Motor neuron (in vitro differentiated cells): ENCODE data around the gene CD38. TPM values are rescaled to one million over a fixed set of nuclear protein-coding genes. Genes with fewer than 3 reads are reported as not detected.
A peak's percentile ranks its signal among the peaks of the same experiment; 100 is the strongest.
"Not testable (repeated sequence)": the region's sequence is repeated elsewhere in the genome, so short reads cannot be mapped to it uniquely, and the experiment has no call there.

Experiments
- ATAC-seq, 8 experiments: fragments of 200-7000 bp; cut with Tn5 transposase; replicated peaks in 6 of 8; 2 replicates each; pipeline ENCODE4 v1.8.0; 2021; ENCODE audit warnings: mild to moderate bottlenecking in 8 of 8, moderate library complexity in 8 of 8
- H3K27ac ChIP-seq, 2 donors: fragments of 250-450 bp; sonication (Bioruptor Pico); 2 replicates each; pipeline ENCODE4 v1.9.0; 2021; ENCODE audit warnings: antibody characterized with exemption in 2 of 2, mild to moderate bottlenecking in 2 of 2, moderate library complexity in 1 of 2
- H3K4me1 ChIP-seq, 2 donors: fragments of 250-450 bp; sonication (Bioruptor Pico); replicated peaks in 1 of 2; 2 replicates each; pipeline ENCODE4 v1.6.1; 2021; ENCODE audit warnings: antibody characterized with exemption in 2 of 2, mild to moderate bottlenecking in 2 of 2, moderate library complexity in 1 of 2
- H3K4me3 ChIP-seq, 5 donors: fragments of 250-450 bp; sonication (Bioruptor Pico); 2 replicates each; pipeline ENCODE4 v1.9.0; 2021; ENCODE audit warnings: antibody characterized with exemption in 5 of 5, mild to moderate bottlenecking in 5 of 5, moderate library complexity in 4 of 5
- WGBS, 10 experiments: fragments of 450-650 bp; shearing (Covaris generic); methylation state at CpG; one replicate each; pipeline ENCODE4 v1.0.0; 2022; 5-methylcytosine and 5-hydroxymethylcytosine counted together
- in situ Hi-C, 9 experiments: fragments of 400-800 bp; cut with MboI; loops; one replicate each; pipeline ENCODE4 v1.15.0; 2021; ENCODE audit warnings: low sequenced_read_pairs in 9 of 9, low pct_unique_long_range_greater_than_20kb in 2 of 9; ENCODE audit not compliant: unreplicated experiment in 9 of 9
- total RNA-seq, 8 experiments: library from RNA; unstranded; fragments of 300-600 nt; gene quantifications; 2 replicates each; pipeline versions ENCODE4 v1.2.3 to v1.2.4, GENCODE V29; 2022

CD38 gene
- total RNA-seq, 8 experiments from 2014 or later = 0.14 to 2.6 (median 0.71) TPM

GRCh38 chr4:15832523-15833451 is 54.7 kb downstream of the CD38 start:
- H3K4me1 ChIP-seq = no peaks in the 10 kb centered on the region
- ATAC-seq = no peak
- WGBS, 10 experiments = 0 to 100% (median 88%) methylated on average over 1 to 3 of the region's 3 CpGs; no CpG with 5 or more reads in 2 of the 10 experiments
- H3K4me3 ChIP-seq = no peak overlapping the region
- in situ Hi-C loops = no loop called here
- no peak overlapping the region for H3K27ac ChIP-seq

DNA sequence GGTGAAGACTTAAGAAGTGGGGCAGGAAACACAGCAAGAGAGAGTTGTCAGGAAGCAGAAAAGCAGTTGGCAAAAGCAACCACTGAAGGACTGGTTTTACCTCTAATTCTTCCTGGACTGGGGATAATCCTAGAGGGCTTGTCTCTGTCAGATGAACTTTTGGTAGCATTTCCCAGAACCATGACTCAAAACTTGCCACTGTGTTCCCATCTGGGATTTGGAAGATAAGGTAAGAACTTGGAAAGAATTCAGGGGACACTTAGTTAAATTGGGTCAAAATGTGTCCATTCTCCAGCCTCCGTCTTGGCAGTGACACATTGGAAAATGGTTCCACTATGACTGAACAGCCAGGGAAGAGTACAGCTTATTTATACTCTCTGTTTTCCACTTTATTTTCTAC is 55.7 kb downstream of the CD38 start:
- Histone ChIP-seq H3K4me3 (no peak overlapping the region), H3K27ac (no peak overlapping the region), H3K4me1 (no peaks in the 10 kb centered on the region)
- in situ Hi-C loops = no loop called here
- ATAC-seq = no peak
- 30 to 100% (median 83%) methylated on average over 1 of the region's 1 CpG; no CpG with 5 or more reads in 3 of the 10 experiments for WGBS, 10 experiments

DNA sequence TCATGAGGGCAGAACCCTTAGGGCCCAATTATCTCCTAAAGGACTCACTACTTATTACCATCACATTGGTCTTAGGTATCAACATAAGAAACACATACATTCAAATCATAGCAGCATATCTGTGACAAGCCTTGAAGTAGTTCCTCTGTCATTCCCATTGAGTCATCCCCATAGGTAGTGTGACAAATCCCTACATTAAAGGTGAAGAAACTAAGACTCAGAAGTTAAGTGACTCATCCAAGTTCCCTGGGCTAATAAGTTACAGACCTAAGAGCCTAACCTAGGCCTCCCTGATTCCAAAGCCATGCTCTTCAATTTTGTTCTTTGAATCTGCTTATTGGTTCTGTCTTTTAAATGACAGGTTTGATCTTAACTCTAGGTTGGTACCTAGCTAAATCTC is 58.2 kb downstream of the CD38 start:
- Histone ChIP-seq H3K4me3 (no peak overlapping the region), H3K27ac (no peak overlapping the region), H3K4me1 (no peaks in the 10 kb centered on the region)
- in situ Hi-C loops = no loop called here
- no peak for ATAC-seq

- 0 to 80% (median 17%) methylated on average over 1 of the region's 1 CpG; no CpG with 5 or more reads in 4 of the 10 experiments for WGBS, 10 experiments
- Histone ChIP-seq H3K4me1 (no peaks in the 10 kb centered on the region), H3K4me3 (no peak overlapping the region), H3K27ac (no peak overlapping the region)
- in situ Hi-C loops = no loop called here
- no peak for ATAC-seq
These were observed 59.5 kb downstream of the CD38 start for GRCh38 chr4:15837591-15837990.

GRCh38 chr4:15841194-15841730 is 63.1 kb downstream of the CD38 start:
- in situ Hi-C loops = not testable (repeated sequence)

GRCh38 chr4:15847746-15848145 is 69.6 kb downstream of the CD38 start:
- 9 to 100% (median 80%) methylated on average over 1 to 2 of the region's 2 CpGs for WGBS, 10 experiments
- in situ Hi-C loops = no loop called here
- ATAC-seq = no peak
- Histone ChIP-seq H3K27ac (no peak overlapping the region), H3K4me1 (no peaks in the 10 kb centered on the region), H3K4me3 (no peak overlapping the region)

More at GRCh38 chr4:15841194-15841730, 63.1 kb downstream of the CD38 start:
- ATAC-seq, H3K4me1 ChIP-seq, H3K27ac ChIP-seq, H3K4me3 ChIP-seq: not testable (repeated sequence)
- 0 to 100% (median 71%) methylated on average over 1 of the region's 16 CpGs for WGBS, 10 experiments

- in situ Hi-C loops = no loop called here
These were observed 70.2 kb downstream of the CD38 start for GRCh38 chr4:15848191-15848842.

GRCh38 chr4:15851969-15852368 is 73.8 kb downstream of the CD38 start:
- no peak for ATAC-seq
- WGBS, 10 experiments = 26 to 88% (median 64%) methylated on average over 1 to 6 of the region's 6 CpGs; no CpG with 5 or more reads in 2 of the 10 experiments
- H3K27ac ChIP-seq = no peak overlapping the region
- H3K4me3 ChIP-seq = no peak overlapping the region
- in situ Hi-C loops = no loop called here
- H3K4me1 ChIP-seq = no peaks in the 10 kb centered on the region

More at GRCh38 chr4:15848191-15848842, 70.2 kb downstream of the CD38 start:
- H3K4me1 ChIP-seq = no peaks in the 10 kb centered on the region
- no peak for ATAC-seq
- 7 to 92% (median 68%) methylated on average over 1 to 7 of the region's 10 CpGs; no CpG with 5 or more reads in 1 of the 10 experiments for WGBS, 10 experiments
- H3K4me3 ChIP-seq = no peak overlapping the region
- H3K27ac ChIP-seq = no peak overlapping the region

GRCh38 chr4:15852524-15852923 is 74.4 kb downstream of the CD38 start:
- in situ Hi-C loops = no loop called here
- WGBS, 10 experiments = 0 to 100% (median 65%) methylated on average over 1 to 8 of the region's 9 CpGs; no CpG with 5 or more reads in 2 of the 10 experiments
- Histone ChIP-seq H3K27ac (no peak overlapping the region), H3K4me1 (no peaks in the 10 kb centered on the region), H3K4me3 (no peak overlapping the region)
- ATAC-seq = no peak

DNA sequence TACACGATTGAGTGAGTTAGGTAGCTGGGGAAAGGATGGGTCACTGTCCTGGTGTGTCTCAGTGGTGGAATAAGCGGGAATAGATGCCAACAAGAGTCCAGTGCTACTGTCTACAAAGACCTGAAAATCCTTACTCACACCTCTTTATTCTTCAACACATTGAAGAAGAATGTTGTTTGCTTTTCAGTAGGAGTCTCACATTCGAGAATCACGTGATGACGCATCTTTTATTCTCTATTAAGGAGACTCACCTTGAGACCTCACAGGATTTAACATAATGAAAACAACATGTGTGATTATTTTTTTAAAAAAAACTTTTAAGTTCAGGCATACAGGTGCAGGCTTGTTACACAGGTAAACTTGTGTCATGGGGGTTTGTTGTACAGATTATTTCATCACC is 75.2 kb downstream of the CD38 start:
- in situ Hi-C loops = no loop called here
- 31 to 100% (median 56%) methylated on average over 1 to 5 of the region's 5 CpGs; no CpG with 5 or more reads in 1 of the 10 experiments for WGBS, 10 experiments
- Histone ChIP-seq H3K4me3 (no peak overlapping the region), H3K4me1 (no peaks in the 10 kb centered on the region), H3K27ac (no peak overlapping the region)
- no peak for ATAC-seq

DNA sequence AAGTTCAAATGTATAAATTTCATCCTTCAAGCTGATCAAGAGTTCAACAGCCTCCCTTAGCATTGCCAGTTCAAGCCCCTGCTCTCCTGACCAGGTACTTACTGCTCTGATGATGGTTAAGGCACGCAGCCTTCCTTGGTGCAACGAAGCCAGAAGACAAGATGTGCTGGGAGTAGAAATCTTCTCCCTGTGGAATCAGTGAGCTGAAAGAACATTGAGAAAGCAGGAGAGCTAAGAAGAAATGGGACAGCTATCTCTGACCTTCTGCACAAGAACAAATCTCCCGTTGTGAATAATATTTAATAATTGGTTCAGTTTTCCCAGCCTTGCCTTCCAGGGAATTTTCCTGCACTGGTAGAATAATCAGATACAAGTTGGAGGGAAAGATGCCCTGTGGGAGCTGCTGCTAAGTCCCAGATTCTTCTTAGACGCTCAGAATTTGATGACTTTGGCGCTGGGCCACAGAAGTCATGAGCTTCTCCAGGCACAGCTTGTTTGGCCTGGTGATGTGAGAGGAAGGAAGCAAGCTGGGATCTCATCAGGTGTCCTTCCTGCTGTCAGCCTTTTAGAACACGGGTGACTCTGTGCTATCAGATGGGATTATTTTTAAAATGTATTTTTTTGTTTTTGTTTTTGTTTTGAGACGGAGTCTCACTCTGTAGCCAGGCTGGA is 77.8 kb downstream of the CD38 start:
- ATAC-seq = peak in 1 of 8 experiments; percentile 37
- Histone ChIP-seq H3K4me1 (no peaks in the 10 kb centered on the region), H3K4me3 (no peak overlapping the region), H3K27ac (no peak overlapping the region)
- WGBS, 10 experiments = 0 to 88% (median 40%) methylated on average over 3 to 7 of the region's 7 CpGs; no CpG with 5 or more reads in 2 of the 10 experiments
- in situ Hi-C loops = no loop called here

GRCh38 chr4:15861198-15861597 is 83.1 kb downstream of the CD38 start:
- in situ Hi-C loops, H3K4me1 ChIP-seq, H3K4me3 ChIP-seq, H3K27ac ChIP-seq: not testable (repeated sequence)
- peak in 1 of 8 experiments; percentile 66 for ATAC-seq
- WGBS, 10 experiments = 79 to 93% (median 89%) methylated on average over 1 to 4 of the region's 4 CpGs; no CpG with 5 or more reads in 5 of the 10 experiments
